SKM-1 (cell line): ENCODE results near the gene SMCO2.
A peak's percentile ranks its signal among the peaks of the same experiment; 100 is the strongest.

Experiments
- DNase-seq: peaks from one replicate; lab custom pipeline; 2025; ENCODE audit not compliant: unreplicated experiment; lab: John Stamatoyannopoulos, UW

Gene SMCO2

GRCh38 chr12:27453421-27453820 lies 6.9 kb downstream of the SMCO2 start:
- no peak for DNase-seq

GRCh38 chr12:27455589-27455988 lies 9.1 kb downstream of the SMCO2 start:
- DNase-seq = no peak

GRCh38 chr12:27456618-27457017 lies 10.1 kb downstream of the SMCO2 start:
- no peak for DNase-seq

GRCh38 chr12:27460471-27460978 lies 14.0 kb downstream of the SMCO2 start:
- peak; percentile 1 for DNase-seq

GRCh38 chr12:27462151-27462694 lies 15.7 kb downstream of the SMCO2 start:
- DNase-seq = no peak

- DNase-seq = no peak
Measured at GRCh38 chr12:27462851-27463250, 16.3 kb downstream of the SMCO2 start.

GRCh38 chr12:27463511-27464219 lies 17.1 kb downstream of the SMCO2 start:
- no peak for DNase-seq

- DNase-seq = no peak
Measured at GRCh38 chr12:27464220-27464554, 17.7 kb downstream of the SMCO2 start.

GRCh38 chr12:27467641-27468040 lies 21.1 kb downstream of the SMCO2 start:
- no peak for DNase-seq

- no peak for DNase-seq
Measured at GRCh38 chr12:27468241-27468640, 21.7 kb downstream of the SMCO2 start.

- no peak for DNase-seq
Measured at GRCh38 chr12:27469176-27469736, 22.7 kb downstream of the SMCO2 start.

- DNase-seq = no peak
Measured at GRCh38 chr12:27472604-27473003, 26.1 kb downstream of the SMCO2 start.

GRCh38 chr12:27474344-27474743 lies 27.8 kb downstream of the SMCO2 start:
- DNase-seq = no peak

GRCh38 chr12:27477049-27477448 lies 30.5 kb downstream of the SMCO2 start:
- DNase-seq = no peak

- no peak for DNase-seq
Measured at GRCh38 chr12:27478949-27479348, 32.4 kb downstream of the SMCO2 start.

GRCh38 chr12:27480016-27480415 lies 33.5 kb downstream of the SMCO2 start:
- no peak for DNase-seq

GRCh38 chr12:27486961-27487360 lies 40.4 kb downstream of the SMCO2 start:
- no peak for DNase-seq

GRCh38 chr12:27488479-27488878 lies 41.9 kb downstream of the SMCO2 start:
- DNase-seq = no peak

GRCh38 chr12:27491226-27491625 lies 44.7 kb downstream of the SMCO2 start:
- DNase-seq = no peak

GRCh38 chr12:27493260-27493940 lies 46.9 kb downstream of the SMCO2 start:
- no peak for DNase-seq

GRCh38 chr12:27497446-27497845 lies 50.9 kb downstream of the SMCO2 start:
- no peak for DNase-seq

GRCh38 chr12:27498149-27498548 lies 51.6 kb downstream of the SMCO2 start:
- no peak for DNase-seq
